ENCODE results near the gene MED12L. TPM values are rescaled to one million over a fixed set of nuclear protein-coding genes. Genes with fewer than 3 reads are reported as not detected.

Gene MED12L
- total RNA-seq, 1 experiment from 2014 or later, result 6.4 TPM

DNA sequence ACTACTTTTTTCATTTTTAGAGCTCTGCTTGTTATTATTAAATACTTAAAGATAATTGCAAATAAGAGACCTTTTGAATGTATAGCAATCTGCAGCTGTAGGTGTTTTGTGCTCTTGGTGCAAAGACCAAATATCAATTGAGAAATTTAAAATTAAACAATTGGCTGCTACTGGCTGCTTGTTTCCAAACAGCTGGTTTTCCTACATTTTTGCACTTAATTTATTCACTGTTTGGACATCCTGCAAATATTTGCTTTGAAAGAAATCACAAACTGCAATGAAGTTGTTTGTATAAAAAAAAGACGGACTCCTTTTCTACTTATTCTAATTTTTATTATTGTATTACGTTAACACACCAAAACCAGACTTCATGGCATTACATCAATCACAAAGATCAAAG is 35.6 kb downstream of the MED12L start:
- H3K27me3 ChIP-seq (ENCODE audit: insufficient read depth, low read length), result no peaks in the 10 kb centered on the region
- ChIA-PET POLR2A (no interaction called here), RAD21 (ENCODE audit: low non-redundant PET in 1 of 2, low total read pairs in 2 of 2, uncharacterized antibody in 2 of 2, unreplicated experiment in 2 of 2) (no interaction called here), CTCF (no interaction called here)
- intact Hi-C loops (cut with micrococcal nuclease), result no loop called here
- no peaks in the 10 kb centered on the region for H3K36me3 ChIP-seq (ENCODE audit: control insufficient read depth in 1 of 2, insufficient read depth in 2 of 2, low read length in 2 of 2)
- no peaks in the 10 kb centered on the region for H3K79me2 ChIP-seq (ENCODE audit: insufficient read depth, low read length)
- H4K20me1 ChIP-seq (ENCODE audit: insufficient read depth), result no peaks in the 10 kb centered on the region
- H3K9ac ChIP-seq (ENCODE audit: low read length), result no peak overlapping the region
- no peaks in the 10 kb centered on the region for H3K9me2 ChIP-seq (ENCODE audit: insufficient read depth)
- H2AFZ ChIP-seq (ENCODE audit: low read depth, low read length, poor library complexity, severe bottlenecking), result no peak overlapping the region
- H3K4me1 ChIP-seq (ENCODE audit: control insufficient read depth in 1 of 2, insufficient read depth in 2 of 2, low read length in 2 of 2), result peaks cover 0 to 9% of the 10 kb centered on the region in 2 experiments; a peak in 1 of 4 replicates
- H3K4me2 ChIP-seq (ENCODE audit: low read length), result no peak overlapping the region
- TF ChIP-seq POLR2AphosphoS5 (IDR thresholded peaks at IDR 0.05; ENCODE audit: low read depth, low read length) (no peak), SIN3A (IDR thresholded peaks at IDR 0.05; ENCODE audit: low read depth) (no peak)
- TF ChIP-seq, protein P1, sequence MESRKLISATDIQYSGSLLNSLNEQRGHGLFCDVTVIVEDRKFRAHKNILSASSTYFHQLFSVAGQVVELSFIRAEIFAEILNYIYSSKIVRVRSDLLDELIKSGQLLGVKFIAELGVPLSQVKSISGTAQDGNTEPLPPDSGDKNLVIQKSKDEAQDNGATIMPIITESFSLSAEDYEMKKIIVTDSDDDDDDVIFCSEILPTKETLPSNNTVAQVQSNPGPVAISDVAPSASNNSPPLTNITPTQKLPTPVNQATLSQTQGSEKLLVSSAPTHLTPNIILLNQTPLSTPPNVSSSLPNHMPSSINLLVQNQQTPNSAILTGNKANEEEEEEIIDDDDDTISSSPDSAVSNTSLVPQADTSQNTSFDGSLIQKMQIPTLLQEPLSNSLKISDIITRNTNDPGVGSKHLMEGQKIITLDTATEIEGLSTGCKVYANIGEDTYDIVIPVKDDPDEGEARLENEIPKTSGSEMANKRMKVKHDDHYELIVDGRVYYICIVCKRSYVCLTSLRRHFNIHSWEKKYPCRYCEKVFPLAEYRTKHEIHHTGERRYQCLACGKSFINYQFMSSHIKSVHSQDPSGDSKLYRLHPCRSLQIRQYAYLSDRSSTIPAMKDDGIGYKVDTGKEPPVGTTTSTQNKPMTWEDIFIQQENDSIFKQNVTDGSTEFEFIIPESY (IDR thresholded peaks at IDR 0.05; ENCODE audit: extremely low read depth, insufficient replicate concordance, low read length), result no peak
- TF ChIP-seq, protein P2, sequence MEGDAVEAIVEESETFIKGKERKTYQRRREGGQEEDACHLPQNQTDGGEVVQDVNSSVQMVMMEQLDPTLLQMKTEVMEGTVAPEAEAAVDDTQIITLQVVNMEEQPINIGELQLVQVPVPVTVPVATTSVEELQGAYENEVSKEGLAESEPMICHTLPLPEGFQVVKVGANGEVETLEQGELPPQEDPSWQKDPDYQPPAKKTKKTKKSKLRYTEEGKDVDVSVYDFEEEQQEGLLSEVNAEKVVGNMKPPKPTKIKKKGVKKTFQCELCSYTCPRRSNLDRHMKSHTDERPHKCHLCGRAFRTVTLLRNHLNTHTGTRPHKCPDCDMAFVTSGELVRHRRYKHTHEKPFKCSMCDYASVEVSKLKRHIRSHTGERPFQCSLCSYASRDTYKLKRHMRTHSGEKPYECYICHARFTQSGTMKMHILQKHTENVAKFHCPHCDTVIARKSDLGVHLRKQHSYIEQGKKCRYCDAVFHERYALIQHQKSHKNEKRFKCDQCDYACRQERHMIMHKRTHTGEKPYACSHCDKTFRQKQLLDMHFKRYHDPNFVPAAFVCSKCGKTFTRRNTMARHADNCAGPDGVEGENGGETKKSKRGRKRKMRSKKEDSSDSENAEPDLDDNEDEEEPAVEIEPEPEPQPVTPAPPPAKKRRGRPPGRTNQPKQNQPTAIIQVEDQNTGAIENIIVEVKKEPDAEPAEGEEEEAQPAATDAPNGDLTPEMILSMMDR (IDR thresholded peaks at IDR 0.05 in 2 of 3, conservative IDR thresholded peaks at IDR 0.05 in 1 of 3; ENCODE audit: borderline replicate concordance in 1 of 3, insufficient read depth in 1 of 3, low read depth in 2 of 3, low read length in 2 of 3), result no peak
- TF ChIP-seq, protein P3, sequence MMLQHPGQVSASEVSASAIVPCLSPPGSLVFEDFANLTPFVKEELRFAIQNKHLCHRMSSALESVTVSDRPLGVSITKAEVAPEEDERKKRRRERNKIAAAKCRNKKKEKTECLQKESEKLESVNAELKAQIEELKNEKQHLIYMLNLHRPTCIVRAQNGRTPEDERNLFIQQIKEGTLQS (IDR thresholded peaks at IDR 0.05), result no peak
- H3K9me3 ChIP-seq (ENCODE audit: control insufficient read depth in 1 of 2, insufficient read depth in 1 of 2, low read depth in 1 of 2, low read length in 2 of 2), result no peaks in the 10 kb centered on the region
- BruUV-seq (replicated peaks), result no TSS peak
- no peak for ATAC-seq
- H3K4me3 ChIP-seq (replicated peaks in 1 of 2; ENCODE audit: low read depth in 1 of 2, low read length in 2 of 2), result no peak overlapping the region
- no peak for DNase-seq (ENCODE audit: low read depth, low spot score)
- no peak overlapping the region for H3K27ac ChIP-seq (ENCODE audit: low read depth, low read length)
